NCI-H2029 (cell line): Measurements from ENCODE around the gene INTS1.
"Not testable (repeated sequence)": the region's sequence is repeated elsewhere in the genome, so short reads cannot be mapped to it uniquely, and the experiment has no call there.

Experiments
- DNase-seq: peaks from one replicate; lab custom pipeline; 2025; lab: John Stamatoyannopoulos, UW

INTS1 gene

GRCh38 chr7:1531979-1532455 is 27.8 kb upstream of the INTS1 start:
- DNase-seq = peak; percentile 28

GRCh38 chr7:1531263-1531978 is 27.2 kb upstream of the INTS1 start:
- peak; percentile 51 for DNase-seq

- no peak for DNase-seq
Measured at GRCh38 chr7:1530946-1531262, 26.7 kb upstream of the INTS1 start.

GRCh38 chr7:1529383-1530116 is 25.4 kb upstream of the INTS1 start:
- no peak for DNase-seq

- DNase-seq = no peak
Measured at GRCh38 chr7:1526271-1526754, 22.1 kb upstream of the INTS1 start.

GRCh38 chr7:1525409-1525808 is 21.2 kb upstream of the INTS1 start:
- DNase-seq = no peak

GRCh38 chr7:1523844-1524243 is 19.7 kb upstream of the INTS1 start:
- no peak for DNase-seq

GRCh38 chr7:1523208-1523607 is 19.0 kb upstream of the INTS1 start:
- no peak for DNase-seq

- DNase-seq = no peak
Measured at GRCh38 chr7:1521456-1521855, 17.3 kb upstream of the INTS1 start.

GRCh38 chr7:1520539-1521234 is 16.5 kb upstream of the INTS1 start:
- DNase-seq = no peak

- not testable (repeated sequence) for DNase-seq
Measured at GRCh38 chr7:1519322-1519922, 15.2 kb upstream of the INTS1 start.

- no peak for DNase-seq
Measured at GRCh38 chr7:1516586-1517251, 12.5 kb upstream of the INTS1 start.

- DNase-seq = not testable (repeated sequence)
Measured at GRCh38 chr7:1515509-1515967, 11.3 kb upstream of the INTS1 start.

- DNase-seq = no peak
Measured at GRCh38 chr7:1514995-1515401, 10.8 kb upstream of the INTS1 start.

- DNase-seq = no peak
Measured at GRCh38 chr7:1514407-1514806, 10.2 kb upstream of the INTS1 start.

- DNase-seq = no peak
Measured at GRCh38 chr7:1513657-1514095, 9.5 kb upstream of the INTS1 start.

- DNase-seq = no peak
Measured at GRCh38 chr7:1512781-1513656, 8.8 kb upstream of the INTS1 start.

- DNase-seq = no peak
Measured at GRCh38 chr7:1511444-1512422, 7.5 kb upstream of the INTS1 start.

- no peak for DNase-seq
Measured at GRCh38 chr7:1510780-1511154, 6.6 kb upstream of the INTS1 start.

GRCh38 chr7:1509226-1509625 is 5.0 kb upstream of the INTS1 start:
- DNase-seq = no peak
